ENCODE data around the gene KRTAP4-9.

DNA sequence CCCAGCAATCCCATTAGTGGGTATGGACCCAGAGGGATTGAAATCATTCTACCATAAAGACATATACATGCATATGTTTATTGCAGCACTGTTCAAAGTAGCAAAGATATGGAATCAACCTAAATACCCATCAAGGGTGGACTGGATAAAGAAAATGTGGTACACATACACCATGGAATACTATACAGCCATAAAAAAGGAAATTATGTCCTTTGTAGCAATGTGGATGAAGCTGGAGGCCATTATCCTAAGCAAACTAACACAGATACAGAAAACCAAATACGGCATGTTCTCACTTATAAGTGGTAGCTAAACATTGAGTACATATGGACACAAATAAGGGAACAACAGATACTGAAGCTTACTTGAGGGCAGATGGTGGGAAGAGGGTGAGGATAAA is 47.6 kb upstream of the KRTAP4-9 start:
- no peak for TF ChIP-seq EP300 (IDR thresholded peaks at IDR 0.05)
- TF ChIP-seq, protein P1, sequence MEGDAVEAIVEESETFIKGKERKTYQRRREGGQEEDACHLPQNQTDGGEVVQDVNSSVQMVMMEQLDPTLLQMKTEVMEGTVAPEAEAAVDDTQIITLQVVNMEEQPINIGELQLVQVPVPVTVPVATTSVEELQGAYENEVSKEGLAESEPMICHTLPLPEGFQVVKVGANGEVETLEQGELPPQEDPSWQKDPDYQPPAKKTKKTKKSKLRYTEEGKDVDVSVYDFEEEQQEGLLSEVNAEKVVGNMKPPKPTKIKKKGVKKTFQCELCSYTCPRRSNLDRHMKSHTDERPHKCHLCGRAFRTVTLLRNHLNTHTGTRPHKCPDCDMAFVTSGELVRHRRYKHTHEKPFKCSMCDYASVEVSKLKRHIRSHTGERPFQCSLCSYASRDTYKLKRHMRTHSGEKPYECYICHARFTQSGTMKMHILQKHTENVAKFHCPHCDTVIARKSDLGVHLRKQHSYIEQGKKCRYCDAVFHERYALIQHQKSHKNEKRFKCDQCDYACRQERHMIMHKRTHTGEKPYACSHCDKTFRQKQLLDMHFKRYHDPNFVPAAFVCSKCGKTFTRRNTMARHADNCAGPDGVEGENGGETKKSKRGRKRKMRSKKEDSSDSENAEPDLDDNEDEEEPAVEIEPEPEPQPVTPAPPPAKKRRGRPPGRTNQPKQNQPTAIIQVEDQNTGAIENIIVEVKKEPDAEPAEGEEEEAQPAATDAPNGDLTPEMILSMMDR (IDR thresholded peaks at IDR 0.05) = no peak
- TF ChIP-seq MAZ (IDR thresholded peaks at IDR 0.05; ENCODE audit: borderline replicate concordance, low read depth, low read length) = no peak
